GM19023 (cell line): ENCODE data around the gene ARHGAP15.

Source experiments
- ATAC-seq: cut with Tn5 transposase; IDR thresholded peaks from one replicate; pipeline ENCODE4 v1.9.1; 2021; ENCODE audit warnings: mild to moderate bottlenecking, moderate library complexity; ENCODE audit not compliant: unreplicated experiment

Gene ARHGAP15

GRCh38 chr2:143475041-143475776, 346.0 kb downstream of the ARHGAP15 start:
- no peak for ATAC-seq

DNA sequence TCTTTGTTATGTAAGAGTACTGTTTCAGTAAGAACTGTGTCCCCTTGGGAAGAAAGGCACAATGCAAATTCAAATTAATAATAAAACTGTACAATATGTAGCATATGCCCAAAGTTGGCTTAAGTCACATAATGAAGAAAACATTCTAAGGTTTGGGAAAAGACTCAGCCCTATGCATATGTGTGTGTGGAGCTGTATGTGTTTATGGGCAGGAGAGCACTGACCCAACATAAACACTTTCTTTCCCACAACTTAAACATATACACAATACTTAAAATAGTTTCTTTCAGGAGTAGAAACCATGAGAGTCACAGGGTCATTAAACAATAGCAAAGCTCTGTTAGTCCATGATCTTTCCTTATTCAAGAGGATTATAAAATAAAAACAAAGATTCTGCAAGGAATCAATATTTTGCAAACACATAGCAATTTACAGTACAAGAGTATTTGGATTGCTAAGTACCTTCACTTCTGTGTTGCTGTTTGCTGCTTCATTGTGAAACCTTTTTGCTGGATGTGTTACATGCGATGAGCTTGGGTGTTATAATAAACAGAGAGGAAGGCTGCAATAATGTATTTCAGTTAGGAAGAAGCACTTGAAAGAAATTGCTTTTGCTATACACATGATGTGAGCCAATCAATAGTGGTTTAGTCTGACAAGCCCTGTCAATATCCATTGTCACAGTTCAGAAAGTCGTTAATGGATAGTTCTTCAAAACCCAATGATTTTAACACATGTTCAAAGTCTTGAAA, 347.3 kb downstream of the ARHGAP15 start:
- no peak for ATAC-seq

DNA sequence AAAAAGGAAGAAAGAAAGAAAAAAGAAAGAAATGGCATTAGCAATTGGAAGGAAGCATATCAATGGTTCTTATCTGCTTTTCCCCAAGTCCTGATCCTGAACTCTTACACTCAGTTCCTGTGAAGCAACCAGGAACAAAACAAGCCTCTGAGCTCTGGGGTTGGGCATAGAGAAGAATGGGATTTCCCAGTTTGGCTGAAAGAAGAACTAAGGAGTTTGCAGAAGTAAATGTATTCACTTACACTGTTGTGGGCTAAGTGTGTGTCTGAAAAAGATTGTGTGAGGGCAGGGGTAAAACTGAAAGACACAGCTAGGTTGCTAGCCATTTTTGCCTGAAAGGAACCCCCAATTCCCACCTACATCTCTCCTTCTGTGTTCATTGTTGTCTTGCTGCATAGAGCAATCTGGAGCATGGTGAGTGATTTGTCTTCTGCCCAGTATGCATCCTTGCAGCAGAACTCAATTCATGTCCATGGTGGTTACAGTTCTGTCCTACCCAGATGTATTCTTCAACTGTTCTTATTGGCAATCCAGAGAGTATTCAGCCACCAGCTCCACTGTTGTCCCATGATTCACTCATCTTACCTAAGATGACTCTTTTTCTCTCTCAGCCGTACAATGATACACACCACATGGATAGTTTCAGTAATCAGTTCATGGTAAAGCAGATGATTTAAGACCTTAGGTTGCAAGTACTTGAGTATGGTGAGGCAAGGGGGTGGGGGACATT, 348.7 kb downstream of the ARHGAP15 start:
- peak; percentile 55 for ATAC-seq

DNA sequence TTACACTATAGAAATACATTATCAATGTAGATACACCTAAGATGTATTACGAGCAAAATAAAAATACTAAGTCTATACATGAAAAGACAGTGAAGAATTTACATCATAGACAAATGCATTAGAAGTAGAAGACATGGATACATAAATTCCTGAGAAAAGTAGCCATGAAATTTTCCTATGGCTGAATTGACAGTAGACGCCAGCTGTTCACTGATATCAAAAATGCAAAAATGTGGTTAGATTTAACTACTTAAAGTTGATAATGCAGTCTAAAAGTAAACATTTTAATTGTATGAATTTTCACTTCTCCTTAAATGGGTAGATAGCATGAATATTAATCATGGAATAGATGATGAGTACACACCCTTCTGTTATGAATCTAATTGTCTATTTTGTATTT, 350.9 kb downstream of the ARHGAP15 start:
- no peak for ATAC-seq

DNA sequence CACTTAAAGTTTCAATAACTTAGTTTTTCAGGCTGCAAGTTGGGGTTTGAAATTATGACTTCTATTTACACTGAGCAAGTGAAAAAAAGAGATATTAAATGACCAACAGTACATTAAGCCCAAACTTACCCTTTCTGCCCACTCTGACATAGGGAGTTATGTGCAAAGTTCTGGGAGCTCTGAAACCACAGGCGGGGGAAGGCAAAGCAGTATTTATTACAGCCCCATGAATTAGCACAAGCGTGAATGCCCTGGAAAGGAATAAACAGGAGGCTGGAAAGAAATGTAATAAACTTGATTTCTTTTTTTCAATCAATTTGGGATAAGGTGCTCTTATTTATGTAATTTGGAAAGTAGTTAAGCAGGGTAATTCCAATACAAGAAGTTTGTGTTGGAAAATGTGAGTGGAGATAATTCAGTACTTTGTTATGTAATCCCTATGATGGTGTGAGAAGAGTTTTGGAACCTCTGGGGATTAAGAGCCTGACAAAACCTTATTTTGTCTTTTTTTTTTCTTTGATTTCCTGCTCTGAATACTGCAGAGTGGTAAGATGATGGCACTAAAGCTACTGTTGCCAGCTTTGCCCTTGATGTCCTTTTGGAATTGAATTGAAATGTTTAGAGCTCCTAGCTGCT, 351.5 kb downstream of the ARHGAP15 start:
- ATAC-seq, result no peak

DNA sequence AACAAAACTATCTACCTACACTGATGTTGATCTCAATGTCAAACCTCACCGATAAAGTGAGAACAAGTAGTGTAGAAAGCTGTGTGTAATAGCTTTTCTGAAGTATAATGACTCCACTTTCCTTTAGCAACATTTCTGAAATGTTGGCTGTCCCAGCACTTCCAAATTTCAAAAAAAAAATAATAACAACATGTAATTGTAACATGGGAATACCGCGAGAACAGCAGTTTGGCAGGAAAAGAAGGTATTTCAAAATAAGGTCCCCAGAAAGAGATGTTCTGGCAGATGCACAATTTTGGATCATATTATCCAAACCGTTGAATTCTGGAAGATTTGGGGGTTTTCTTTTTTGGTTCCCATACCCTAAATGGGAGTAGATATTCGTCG, 352.0 kb downstream of the ARHGAP15 start:
- ATAC-seq, result no peak

- ATAC-seq, result no peak
These were observed 352.5 kb downstream of the ARHGAP15 start for GRCh38 chr2:143481733-143482132.

DNA sequence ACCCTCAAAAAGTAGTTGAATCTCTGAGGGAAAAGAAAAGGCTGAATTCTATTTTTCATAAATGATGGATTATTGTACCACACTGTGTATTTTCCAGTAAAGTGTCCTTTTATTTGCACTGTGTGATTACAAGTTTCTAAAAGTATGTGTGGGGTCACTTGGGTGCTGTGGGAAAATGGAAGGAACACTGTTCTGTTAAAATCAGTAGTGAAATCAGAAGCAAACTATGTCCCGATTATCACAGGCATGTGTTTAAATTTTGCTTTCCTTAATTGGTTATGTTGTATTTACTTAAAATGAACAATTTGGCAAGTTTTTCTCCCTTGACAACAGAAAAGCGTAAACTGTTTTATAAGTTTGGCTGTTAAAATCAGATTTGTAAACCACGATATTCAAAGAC, 353.1 kb downstream of the ARHGAP15 start:
- no peak for ATAC-seq

DNA sequence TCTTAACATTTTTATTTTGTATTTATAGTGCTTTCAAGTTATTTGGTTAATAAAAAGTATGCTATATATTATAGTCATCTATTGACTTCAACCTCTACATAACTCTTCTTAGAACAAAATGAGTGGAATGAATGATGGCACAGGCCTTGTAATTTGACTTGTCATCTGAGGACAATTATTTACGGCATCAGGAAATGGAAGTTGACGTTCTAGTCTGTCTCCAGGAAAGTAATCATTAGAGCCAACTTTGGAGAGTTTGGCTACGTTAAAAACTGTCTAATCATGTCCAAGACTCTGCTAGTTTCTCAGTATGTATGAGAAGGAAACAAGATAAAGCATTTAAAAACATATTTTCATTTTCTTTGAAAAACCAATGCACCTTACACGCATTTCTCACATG, 353.6 kb downstream of the ARHGAP15 start:
- no peak for ATAC-seq

DNA sequence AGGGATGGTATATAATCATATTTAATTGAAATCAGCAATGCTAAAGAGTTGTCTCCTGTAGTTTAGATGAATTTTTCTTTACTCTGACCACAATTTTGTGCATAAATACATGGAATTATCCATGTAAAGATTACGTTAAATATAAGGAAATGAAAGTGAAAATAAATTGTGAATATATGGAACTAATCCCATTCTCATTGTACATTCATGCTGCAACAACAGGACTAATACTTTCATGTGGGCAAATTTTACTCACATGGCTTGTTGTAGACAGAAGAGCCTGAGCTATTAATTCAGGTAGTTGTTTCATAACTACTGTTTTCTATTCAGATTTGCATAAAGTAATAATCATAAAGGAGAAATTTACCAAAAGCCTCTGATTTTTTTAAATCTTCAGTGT, 357.8 kb downstream of the ARHGAP15 start:
- no peak for ATAC-seq

DNA sequence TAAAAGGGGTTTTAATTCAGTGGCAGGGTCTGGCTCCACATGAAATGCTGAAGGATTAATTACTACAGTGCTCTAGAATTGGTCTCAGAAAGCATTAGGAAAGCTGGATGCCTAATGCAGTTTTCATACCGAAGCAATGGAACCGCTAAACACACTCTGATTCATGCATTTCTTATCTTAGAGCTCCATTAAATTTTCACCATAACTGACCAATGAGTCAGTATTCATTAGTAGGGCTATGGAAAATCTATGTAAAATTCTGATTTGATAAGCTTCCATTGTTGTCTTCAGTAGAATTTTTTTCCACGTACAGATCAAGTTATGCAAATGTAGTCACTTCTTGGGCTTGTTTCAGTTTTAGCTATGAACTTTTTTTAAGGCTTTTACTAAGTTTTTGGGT, 359.9 kb downstream of the ARHGAP15 start:
- ATAC-seq, result no peak

DNA sequence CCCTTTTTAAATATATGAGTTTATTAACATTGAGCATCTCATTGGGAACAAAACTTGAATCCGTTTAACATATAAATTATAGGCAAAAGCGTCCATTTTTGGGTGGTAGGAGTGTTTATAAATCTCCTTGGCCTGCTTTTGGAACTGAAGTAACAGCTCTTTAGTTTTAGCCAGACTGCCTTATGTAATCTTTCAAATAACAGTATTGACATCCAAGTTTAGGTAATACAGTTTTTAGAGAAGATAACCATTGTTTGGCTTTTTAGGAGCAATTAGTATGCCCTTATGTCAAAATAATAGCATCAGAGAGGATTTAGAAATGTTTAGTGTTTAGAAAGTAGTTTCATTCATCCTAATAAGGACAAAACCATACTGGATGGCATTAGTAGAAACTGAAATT, 361.9 kb downstream of the ARHGAP15 start:
- no peak for ATAC-seq

- no peak for ATAC-seq
These were observed 364.1 kb downstream of the ARHGAP15 start for GRCh38 chr2:143493339-143493738.

DNA sequence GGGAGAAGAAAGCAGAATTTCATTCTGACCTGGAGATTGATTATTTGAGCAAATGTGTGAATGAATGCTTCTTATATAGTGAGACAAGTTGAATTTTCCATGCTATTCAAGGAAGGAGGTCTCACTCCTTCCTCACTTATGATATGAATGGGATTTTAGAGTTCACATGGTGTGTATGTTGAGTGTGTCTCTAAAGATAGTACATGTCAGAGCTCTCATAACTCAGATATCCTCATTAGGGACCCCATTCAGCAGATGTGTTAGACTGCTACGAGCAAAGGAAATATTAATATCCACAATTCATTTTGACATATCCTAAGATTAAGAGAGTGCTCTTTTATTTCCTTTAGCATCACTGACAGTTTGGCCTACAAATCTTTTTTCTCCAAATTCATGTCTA, 368.5 kb downstream of the ARHGAP15 start:
- ATAC-seq, result no peak

- no peak for ATAC-seq
These were observed 369.3 kb downstream of the ARHGAP15 start for GRCh38 chr2:143498496-143498895.

GRCh38 chr2:143499061-143499460, 369.8 kb downstream of the ARHGAP15 start:
- no peak for ATAC-seq

DNA sequence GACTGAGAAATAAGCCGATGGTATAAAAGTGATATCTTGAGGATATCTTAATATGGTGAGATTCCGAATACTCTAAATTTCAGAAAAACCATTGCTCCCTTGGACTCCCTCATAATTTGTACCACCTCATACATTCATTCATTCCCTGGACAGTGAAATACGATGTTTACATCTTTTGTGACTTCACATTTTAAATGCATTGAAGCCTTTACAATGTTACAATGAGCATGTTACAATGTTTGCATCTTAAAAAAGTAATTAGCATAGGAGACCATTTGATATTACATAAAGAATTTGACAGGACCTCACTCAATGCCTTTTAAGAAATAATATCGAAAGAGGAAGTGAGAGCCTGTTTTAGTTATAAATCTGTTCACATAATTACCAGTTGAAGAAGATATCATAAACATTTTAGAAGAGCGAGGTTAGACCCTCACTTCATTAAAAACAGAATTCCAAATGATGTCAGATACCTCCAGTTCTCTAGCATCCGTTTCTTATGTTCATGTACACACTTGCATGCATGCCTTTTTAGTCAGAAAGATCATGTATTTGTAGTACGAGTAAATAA, 372.0 kb downstream of the ARHGAP15 start:
- ATAC-seq, result no peak

GRCh38 chr2:143503280-143503679, 374.1 kb downstream of the ARHGAP15 start:
- no peak for ATAC-seq

DNA sequence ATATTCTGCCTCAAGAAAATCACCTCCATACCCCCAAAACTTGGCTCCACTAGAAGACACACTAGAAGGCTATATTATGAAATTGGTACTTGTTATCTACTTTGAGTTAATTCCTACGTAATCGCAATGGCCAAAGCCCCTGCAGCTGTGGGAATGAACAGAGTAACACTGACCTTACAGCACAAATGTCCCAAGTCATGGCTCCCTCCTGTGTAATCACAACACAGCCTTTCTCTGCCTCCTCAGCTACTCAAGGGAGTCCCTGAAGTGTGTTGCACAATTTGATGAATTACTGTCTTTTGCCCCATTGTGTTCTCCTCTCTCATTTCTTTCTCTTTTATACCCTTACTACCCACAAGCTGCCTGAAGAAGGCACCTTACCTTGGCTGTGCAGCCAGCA, 375.2 kb downstream of the ARHGAP15 start:
- ATAC-seq, result no peak

GRCh38 chr2:143505542-143505941, 376.3 kb downstream of the ARHGAP15 start:
- ATAC-seq, result no peak

GRCh38 chr2:143513081-143513480, 383.9 kb downstream of the ARHGAP15 start:
- peak; percentile 55 for ATAC-seq
